CD4-positive, alpha-beta T cell treated with Interleukin-6 at 100 ng/mL for 8 hours (primary cell): Measurements from ENCODE around the gene PRKCI.
"Not testable (repeated sequence)": the region's sequence is repeated elsewhere in the genome, so short reads cannot be mapped to it uniquely, and the experiment has no call there.

Source experiments
- DNase-seq: peaks from one replicate; pipeline ENCODE4 v3.0.0-alpha.2; 2020; ENCODE audit warnings: mixed read lengths, low spot score

Gene PRKCI

GRCh38 chr3:170290194-170290593 is 68.0 kb downstream of the PRKCI start:
- no peak for DNase-seq

GRCh38 chr3:170295586-170295985 is 73.4 kb downstream of the PRKCI start:
- no peak for DNase-seq

GRCh38 chr3:170296703-170297102 is 74.5 kb downstream of the PRKCI start:
- DNase-seq: no peak

- no peak for DNase-seq
Measured at GRCh38 chr3:170301405-170301804, 79.2 kb downstream of the PRKCI start.

- no peak for DNase-seq
Measured at GRCh38 chr3:170302008-170302407, 79.8 kb downstream of the PRKCI start.

GRCh38 chr3:170306015-170306414 is 83.8 kb downstream of the PRKCI start:
- no peak for DNase-seq

GRCh38 chr3:170307671-170308405 is 85.6 kb downstream of the PRKCI start:
- DNase-seq: no peak

GRCh38 chr3:170309046-170309445 is 86.8 kb downstream of the PRKCI start:
- no peak for DNase-seq

- DNase-seq: no peak
Measured at GRCh38 chr3:170317954-170318353, 95.7 kb downstream of the PRKCI start.

GRCh38 chr3:170320461-170321121 is 98.4 kb downstream of the PRKCI start:
- no peak for DNase-seq

GRCh38 chr3:170321321-170322034 is 99.3 kb downstream of the PRKCI start:
- DNase-seq: no peak

GRCh38 chr3:170322566-170323269 is 100.5 kb downstream of the PRKCI start:
- no peak for DNase-seq

- DNase-seq: no peak
Measured at GRCh38 chr3:170323331-170323730, 101.1 kb downstream of the PRKCI start.

GRCh38 chr3:170324962-170325361 is 102.7 kb downstream of the PRKCI start:
- no peak for DNase-seq

- DNase-seq: no peak
Measured at GRCh38 chr3:170327040-170327808, 105.0 kb downstream of the PRKCI start.

GRCh38 chr3:170327868-170328548 is 105.8 kb downstream of the PRKCI start:
- not testable (repeated sequence) for DNase-seq

GRCh38 chr3:170330366-170330765 is 108.1 kb downstream of the PRKCI start:
- no peak for DNase-seq

- DNase-seq: no peak
Measured at GRCh38 chr3:170331143-170331542, 108.9 kb downstream of the PRKCI start.

GRCh38 chr3:170337420-170337819 is 115.2 kb downstream of the PRKCI start:
- DNase-seq: no peak

GRCh38 chr3:170338690-170339340 is 116.6 kb downstream of the PRKCI start:
- no peak for DNase-seq
